HL-60 (cell line): ENCODE data around the gene RECK.

Source experiments
- DNase-seq, 2 experiments: peaks; one replicate each; pipeline ENCODE4 v3.0.0-alpha.2; 2010 to 2020; ENCODE audit warnings: low read depth in 1 of 2, low spot score in 1 of 2
- H3K27ac ChIP-seq: fragments of 250-450 bp; sonication (Bioruptor Pico); replicated peaks from 2 replicates; pipeline ENCODE4 v1.5.1; 2020; ENCODE audit warnings: mild to moderate bottlenecking, moderate library complexity
- H3K27me3 ChIP-seq: fragments of 250-450 bp; sonication (Bioruptor Pico); 2 replicates; pipeline ENCODE4 v1.5.1; 2021; ENCODE audit warnings: mild to moderate bottlenecking, moderate library complexity; ENCODE audit not compliant: insufficient read depth, poor library complexity, severe bottlenecking
- H3K4me3 ChIP-seq: replicated peaks from 2 replicates; pipeline ENCODE4 v1.5.1; 2011; ENCODE audit warnings: mild to moderate bottlenecking, control low read depth, low read length; ENCODE audit not compliant: insufficient read depth
- CTCF ChIP-seq: IDR thresholded peaks from one replicate; pipeline ENCODE4 v1.5.1; 2011; ENCODE audit warnings: low read length, control low read depth, inconsistent platforms; ENCODE audit not compliant: insufficient read depth
- GABPA ChIP-seq: IDR thresholded peaks from 2 replicates; pipeline ENCODE4 v1.6.1; 2012; ENCODE audit warnings: low read depth
- POLR2AphosphoS5 ChIP-seq: IDR thresholded peaks from 2 replicates; pipeline ENCODE4 v1.6.1; 2012; ENCODE audit warnings: low read depth
- REST ChIP-seq: IDR thresholded peaks from 2 replicates; pipeline ENCODE4 v1.6.1; 2012; ENCODE audit warnings: low read depth; ENCODE audit not compliant: insufficient replicate concordance
- SPI1 ChIP-seq: IDR thresholded peaks from 2 replicates; pipeline ENCODE4 v1.6.1; 2012; ENCODE audit warnings: low read depth, mild to moderate bottlenecking, borderline replicate concordance

Gene RECK

GRCh38 chr9:36123515-36123914 is 86.8 kb downstream of the RECK start:
- DNase-seq = peak in 1 of 2 experiments; percentile 55
- H3K4me3 ChIP-seq = no peak overlapping the region
- no peaks in the 10 kb centered on the region for H3K27me3 ChIP-seq
- H3K27ac ChIP-seq = peak overlapping the region; percentile 9
- TF ChIP-seq POLR2AphosphoS5 (no peak), SPI1 (peak; percentile 30; the same call in 1 of the 2 replicates)

GRCh38 chr9:36125062-36125855 is 88.5 kb downstream of the RECK start:
- TF ChIP-seq CTCF (no peak), SPI1 (no peak), POLR2AphosphoS5 (no peak), GABPA (no peak)
- Histone ChIP-seq H3K27ac (peak overlapping the region; percentile 94; the same call in 1 of the 2 replicates), H3K4me3 (no peak overlapping the region), H3K27me3 (no peaks in the 10 kb centered on the region)
- DNase-seq = no peak

GRCh38 chr9:36126016-36126730 is 89.5 kb downstream of the RECK start:
- Histone ChIP-seq H3K4me3 (no peak overlapping the region), H3K27me3 (no peaks in the 10 kb centered on the region), H3K27ac (peak overlapping the region; percentile 94)
- peak in 1 of 2 experiments; percentile 55 for DNase-seq
- TF ChIP-seq POLR2AphosphoS5 = no peak

- TF ChIP-seq GABPA (no peak), SPI1 (peak; percentile 80)
- Histone ChIP-seq H3K4me3 (no peak overlapping the region), H3K27me3 (no peaks in the 10 kb centered on the region), H3K27ac (peak overlapping the region; percentile 94)
- peak; percentile 58 to 90 for DNase-seq
Observed at GRCh38 chr9:36127652-36128244, 91.0 kb downstream of the RECK start.

GRCh38 chr9:36128349-36128748 is 91.6 kb downstream of the RECK start:
- TF ChIP-seq SPI1 = no peak
- TF ChIP-seq REST = no peak
- peak; percentile 61 for TF ChIP-seq POLR2AphosphoS5
- no peak for TF ChIP-seq CTCF
- no peak for TF ChIP-seq GABPA
- Histone ChIP-seq H3K4me3 (no peak overlapping the region), H3K27me3 (no peaks in the 10 kb centered on the region), H3K27ac (peak overlapping the region; percentile 94)
- DNase-seq = peak; percentile 55 to 82
